SK-N-MC (cell line): ENCODE measurements around the gene TTC28.

Experiments
- EZH2 ChIP-seq: fragments of 200-600 bp; sonication (generic); IDR thresholded peaks from one replicate; pipeline ENCODE4 v1.6.1; 2017; ENCODE audit warnings: antibody characterized with exemption
- POLR2AphosphoS5 ChIP-seq: IDR thresholded peaks from 2 replicates; pipeline ENCODE4 v1.6.1; 2012; ENCODE audit warnings: mild to moderate bottlenecking, low read depth, low read length, borderline replicate concordance

GRCh38 chr22:28260619-28261018, 419.0 kb downstream of the TTC28 start:
- TF ChIP-seq EZH2: no peak
- no peak for TF ChIP-seq POLR2AphosphoS5
